OCI-M2 (cell line): Measurements from ENCODE around the gene TLCD4.
"Not testable (repeated sequence)": the region's sequence is repeated elsewhere in the genome, so short reads cannot be mapped to it uniquely, and the experiment has no call there.

ENCODE experiments used
- DNase-seq: peaks from one replicate; lab custom pipeline; 2025; ENCODE audit not compliant: unreplicated experiment; lab: John Stamatoyannopoulos, UW

TLCD4 gene

GRCh38 chr1:95145493-95145892 lies 28.3 kb downstream of the TLCD4 start:
- DNase-seq = no peak

GRCh38 chr1:95146637-95147036 lies 29.5 kb downstream of the TLCD4 start:
- DNase-seq = no peak

GRCh38 chr1:95154096-95154495 lies 36.9 kb downstream of the TLCD4 start:
- DNase-seq = no peak

- not testable (repeated sequence) for DNase-seq
Observed at GRCh38 chr1:95165569-95165968, 48.4 kb downstream of the TLCD4 start.
